Measurements from ENCODE around the gene WSCD2. TPM values are rescaled to one million over a fixed set of nuclear protein-coding genes. Genes with fewer than 3 reads are reported as not detected.
"Not testable (repeated sequence)": the region's sequence is repeated elsewhere in the genome, so short reads cannot be mapped to it uniquely, and the experiment has no call there.

WSCD2 gene
- polyA plus RNA-seq, 10 donors, result 1.4 to 4.2 (median 3.1) TPM

- no peak for DNase-seq
Observed at GRCh38 chr12:108194585-108194984, 65.5 kb downstream of the WSCD2 start.

DNA sequence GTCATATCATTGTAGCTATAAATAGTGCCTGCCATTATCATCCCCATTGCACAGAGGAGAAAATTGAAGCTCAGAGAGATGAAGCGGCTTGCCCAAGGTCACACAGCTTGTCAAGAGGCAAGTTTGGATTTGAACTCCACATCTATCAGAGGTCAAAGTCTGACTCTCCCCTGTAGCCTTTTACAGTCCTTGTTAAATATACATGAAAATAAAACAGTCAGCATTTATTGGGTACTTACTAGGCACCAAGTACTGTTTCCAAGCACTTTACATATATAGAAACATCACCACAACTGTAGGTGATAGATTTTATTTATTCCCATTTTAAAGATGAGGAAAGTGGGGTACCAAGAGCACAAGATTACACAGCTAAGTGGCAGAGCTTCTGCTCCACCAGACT is 67.2 kb downstream of the WSCD2 start:
- no peak for DNase-seq

- DNase-seq, result no peak
Observed at GRCh38 chr12:108196921-108197320, 67.8 kb downstream of the WSCD2 start.

DNA sequence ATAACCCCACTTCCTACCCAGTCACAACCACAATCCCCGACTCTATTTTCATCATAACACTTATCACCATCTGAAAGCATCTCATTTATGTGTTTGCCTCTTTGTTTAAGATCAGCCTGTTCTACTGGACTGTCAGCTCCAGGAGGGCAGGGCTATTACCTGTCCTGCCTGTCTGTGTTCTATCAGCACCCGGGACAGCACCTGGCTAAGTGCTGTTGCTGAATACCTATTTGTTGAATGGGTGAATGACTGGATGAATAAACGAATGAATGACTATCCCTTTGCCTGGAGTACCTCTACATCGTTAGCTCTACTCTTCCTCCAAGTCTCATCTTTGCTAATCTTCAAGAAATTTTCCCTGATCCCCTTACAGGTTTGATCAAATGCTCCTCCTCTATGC is 69.0 kb downstream of the WSCD2 start:
- no peak for DNase-seq

GRCh38 chr12:108199106-108199505 is 70.0 kb downstream of the WSCD2 start:
- DNase-seq, result no peak

GRCh38 chr12:108201808-108202207 is 72.7 kb downstream of the WSCD2 start:
- DNase-seq, result no peak

DNA sequence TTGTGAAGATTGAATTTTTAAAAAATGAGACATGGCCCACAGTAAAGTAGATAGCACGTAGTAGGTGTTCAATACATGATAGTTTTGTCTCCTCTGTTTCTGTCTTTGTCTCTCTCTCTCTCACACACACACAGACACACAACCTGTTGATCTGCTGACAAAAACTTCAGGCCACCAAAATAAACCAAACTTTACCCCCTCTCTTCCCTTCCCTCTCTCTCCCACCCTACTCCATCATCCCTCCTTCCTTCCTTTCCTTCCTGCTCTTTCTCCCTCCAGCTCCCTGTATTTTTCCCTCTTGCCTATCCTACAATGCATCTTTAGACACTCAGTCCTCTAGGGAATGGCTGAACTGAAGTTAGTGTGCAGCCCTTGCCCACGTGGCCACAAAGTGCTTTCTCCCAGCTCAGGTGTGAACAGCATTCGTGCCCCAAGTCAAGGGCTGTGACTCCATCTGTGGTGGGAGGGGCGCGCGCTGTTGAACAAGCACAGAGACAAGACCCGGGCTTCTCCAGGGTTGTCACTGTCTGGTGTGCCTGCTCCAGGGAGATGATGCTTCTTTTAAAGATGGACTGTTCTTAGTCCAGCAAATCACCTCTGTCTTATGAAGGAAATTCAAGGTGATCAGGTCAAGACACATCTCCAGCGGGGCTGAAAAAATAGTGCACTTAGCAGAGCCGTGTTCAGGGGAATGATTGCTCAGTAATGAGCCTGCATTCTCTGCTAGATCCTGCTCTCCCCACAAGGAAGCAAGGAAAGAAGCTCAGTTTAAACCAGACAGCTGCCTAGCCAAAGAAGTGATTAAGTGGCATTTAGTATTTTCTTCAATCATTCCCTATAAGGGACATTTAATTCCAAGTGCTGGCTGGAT is 75.3 kb downstream of the WSCD2 start:
- no peak for DNase-seq

GRCh38 chr12:108205864-108206263 is 76.8 kb downstream of the WSCD2 start:
- no peak for DNase-seq

DNA sequence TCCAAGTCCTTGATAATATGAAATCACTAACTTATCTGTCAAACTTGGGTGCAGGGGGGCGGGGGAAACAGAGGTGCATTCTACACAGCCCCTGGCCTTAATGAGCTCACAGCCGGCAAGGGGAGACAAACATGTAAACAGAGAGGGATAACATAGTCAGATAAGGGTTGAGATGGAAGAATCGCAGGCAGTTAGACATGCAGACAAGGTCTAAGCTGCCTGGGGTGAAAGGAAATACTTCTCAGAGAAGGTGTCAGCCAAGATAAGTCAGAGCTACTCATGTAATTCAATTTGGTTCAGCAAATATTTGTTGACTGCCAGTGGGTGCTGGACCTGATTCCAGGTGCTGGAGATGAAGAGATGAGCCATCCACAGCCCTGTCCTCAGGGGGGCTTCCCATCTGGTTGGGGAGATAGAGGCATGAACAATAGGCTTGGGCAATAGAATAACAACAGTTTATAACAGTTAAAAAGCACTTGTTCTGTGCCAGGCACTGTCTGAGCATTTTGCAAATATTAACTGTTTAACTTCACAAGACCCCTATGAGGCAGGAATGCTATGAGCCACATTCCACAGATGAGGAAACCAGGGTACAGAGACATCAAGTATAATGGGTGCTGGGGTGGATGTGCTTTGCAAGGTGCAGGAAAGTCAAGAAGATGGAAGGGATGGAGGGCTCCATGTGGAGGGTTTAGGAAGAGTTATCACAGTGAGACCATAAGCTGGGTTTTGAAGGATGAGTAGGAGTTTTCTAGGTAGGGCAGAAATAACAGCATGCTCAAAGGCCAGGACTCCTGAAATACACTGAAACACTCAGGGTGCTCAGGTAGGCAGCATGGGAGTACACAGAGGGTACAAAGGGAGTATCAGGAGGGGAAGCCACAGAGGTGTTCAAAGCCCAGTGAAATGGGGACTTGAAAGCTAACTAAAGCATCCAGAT is 79.0 kb downstream of the WSCD2 start:
- DNase-seq, result no peak

DNA sequence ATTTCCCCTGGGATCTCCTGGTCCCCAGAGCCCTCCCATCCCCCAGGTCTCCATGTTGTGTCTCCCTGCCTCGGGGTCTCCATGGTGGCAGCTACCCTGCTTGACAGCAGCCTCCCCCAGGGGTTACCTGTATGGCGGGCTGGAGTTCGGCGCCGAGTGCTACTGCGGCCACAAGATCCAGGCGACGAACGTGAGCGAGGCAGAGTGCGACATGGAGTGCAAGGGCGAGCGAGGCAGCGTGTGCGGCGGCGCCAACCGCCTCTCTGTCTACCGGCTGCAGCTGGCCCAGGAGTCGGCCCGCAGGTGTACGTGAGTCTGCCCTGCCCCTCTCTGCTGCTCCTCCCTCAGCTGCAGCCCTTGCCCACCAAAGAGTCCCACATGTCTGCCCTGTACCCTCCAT is 80.9 kb downstream of the WSCD2 start:
- DNase-seq, result no peak

DNA sequence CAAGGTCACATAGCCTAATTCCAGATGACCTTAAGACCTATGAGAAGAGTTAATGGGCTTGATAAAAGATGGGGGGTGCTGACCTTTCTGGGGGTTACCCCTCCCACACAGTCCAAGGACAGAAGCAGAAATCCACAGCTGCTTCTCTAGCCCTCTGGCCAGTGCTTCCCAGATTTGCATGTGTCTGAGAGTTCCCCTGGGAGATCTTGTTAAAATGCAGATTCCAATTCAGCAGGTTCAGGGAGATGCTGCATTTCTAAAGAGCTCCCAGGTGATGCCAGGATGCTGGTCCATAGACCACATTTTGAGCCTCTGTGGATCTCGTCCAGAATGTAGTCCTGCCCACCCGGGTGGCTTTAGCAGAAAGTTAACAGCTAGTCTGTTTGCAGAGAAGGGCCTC is 82.1 kb downstream of the WSCD2 start:
- no peak for DNase-seq

DNA sequence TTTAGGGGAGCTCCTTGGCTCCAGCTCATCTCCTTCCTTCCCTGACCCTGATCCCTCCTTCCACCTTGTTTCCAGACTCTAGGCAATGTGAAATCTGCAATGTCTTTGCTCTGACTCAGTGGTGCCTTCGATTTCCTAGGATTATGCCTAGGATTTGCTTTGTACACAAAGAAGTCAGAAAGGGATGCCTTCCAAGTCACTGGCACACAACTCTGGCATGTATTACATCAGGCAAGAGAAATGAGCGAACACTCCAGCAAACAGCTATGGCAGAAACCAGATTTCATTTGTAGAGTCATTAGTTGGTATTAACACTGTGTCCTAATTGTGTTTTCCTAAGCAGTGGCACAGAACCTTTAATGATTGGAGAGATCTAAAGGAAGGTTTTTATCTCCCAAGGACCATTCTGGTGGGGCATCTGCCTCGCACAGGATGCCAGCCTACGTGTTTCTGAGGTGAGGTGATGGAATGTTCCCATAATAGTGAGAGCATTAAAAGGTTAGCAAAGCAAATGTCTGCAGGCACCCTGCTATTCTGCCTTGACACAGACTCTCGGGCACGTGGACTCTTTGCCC is 84.9 kb downstream of the WSCD2 start:
- DNase-seq, result no peak

- DNase-seq, result peak in 2 of 3 donors; percentile 36 to 62
Observed at GRCh38 chr12:108214486-108214885, 85.4 kb downstream of the WSCD2 start.

DNA sequence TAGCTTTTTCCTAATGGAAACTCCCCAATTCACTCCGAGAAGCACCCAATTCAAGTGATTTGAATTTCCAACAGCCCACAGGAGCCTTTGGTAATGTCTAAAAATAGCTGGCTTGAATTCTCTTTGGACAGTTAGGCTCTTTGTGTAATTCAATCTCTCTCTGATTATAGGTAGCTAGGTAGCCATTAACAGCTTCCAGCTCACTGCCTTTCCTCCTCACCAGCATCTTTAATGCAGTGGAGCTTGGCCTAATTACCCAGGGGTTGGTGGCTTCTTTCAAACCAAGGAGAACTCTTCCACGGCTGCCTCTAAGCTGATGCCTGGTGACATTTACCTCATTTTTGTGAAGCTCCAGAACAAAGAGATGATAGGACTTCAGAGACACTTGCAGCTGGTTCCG is 86.4 kb downstream of the WSCD2 start:
- DNase-seq, result no peak

DNA sequence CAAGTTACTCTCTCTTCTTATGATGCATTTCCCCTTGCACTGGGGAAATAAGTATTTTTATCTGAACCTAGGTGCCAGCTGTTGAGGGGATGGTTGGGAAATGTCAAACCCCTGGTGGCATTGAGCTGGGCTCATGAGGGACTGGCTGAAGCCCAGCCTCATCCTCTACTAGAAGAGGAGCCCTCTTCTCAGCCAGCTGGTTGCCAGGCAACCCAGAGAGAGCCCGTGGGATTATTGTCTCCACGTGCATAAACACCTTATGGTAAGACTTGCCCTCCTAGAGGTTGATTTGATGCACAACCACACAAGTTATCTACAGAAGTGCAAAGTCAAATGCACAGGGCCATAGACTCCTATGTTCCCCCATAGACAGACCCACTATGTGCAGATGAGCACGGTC is 89.8 kb downstream of the WSCD2 start:
- no peak for DNase-seq

- DNase-seq, result not testable (repeated sequence)
Observed at GRCh38 chr12:108225101-108225500, 96.0 kb downstream of the WSCD2 start.

GRCh38 chr12:108226866-108227265 is 97.8 kb downstream of the WSCD2 start:
- DNase-seq, result no peak

DNA sequence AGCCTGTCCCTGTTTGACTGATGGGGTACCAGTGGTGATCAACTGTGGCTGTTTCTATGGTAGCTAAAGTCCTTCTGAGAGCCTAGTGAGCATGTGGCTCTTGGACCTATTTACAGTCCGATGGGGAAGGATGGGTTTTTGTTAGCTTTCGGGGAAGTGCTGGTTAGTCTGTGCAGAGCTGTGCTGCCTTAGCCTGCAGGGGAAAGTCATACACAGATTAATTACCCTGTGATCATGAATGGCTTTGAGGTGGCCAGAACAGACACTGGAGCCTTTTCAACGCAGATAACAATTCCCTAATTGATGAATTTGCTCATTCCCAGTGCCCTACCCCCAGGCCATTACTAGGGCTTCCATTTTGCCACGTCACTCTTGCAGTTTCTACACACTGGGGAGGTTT is 99.7 kb downstream of the WSCD2 start:
- DNase-seq, result no peak

- no peak for DNase-seq
Observed at GRCh38 chr12:108231109-108231905, 102.2 kb downstream of the WSCD2 start.

DNA sequence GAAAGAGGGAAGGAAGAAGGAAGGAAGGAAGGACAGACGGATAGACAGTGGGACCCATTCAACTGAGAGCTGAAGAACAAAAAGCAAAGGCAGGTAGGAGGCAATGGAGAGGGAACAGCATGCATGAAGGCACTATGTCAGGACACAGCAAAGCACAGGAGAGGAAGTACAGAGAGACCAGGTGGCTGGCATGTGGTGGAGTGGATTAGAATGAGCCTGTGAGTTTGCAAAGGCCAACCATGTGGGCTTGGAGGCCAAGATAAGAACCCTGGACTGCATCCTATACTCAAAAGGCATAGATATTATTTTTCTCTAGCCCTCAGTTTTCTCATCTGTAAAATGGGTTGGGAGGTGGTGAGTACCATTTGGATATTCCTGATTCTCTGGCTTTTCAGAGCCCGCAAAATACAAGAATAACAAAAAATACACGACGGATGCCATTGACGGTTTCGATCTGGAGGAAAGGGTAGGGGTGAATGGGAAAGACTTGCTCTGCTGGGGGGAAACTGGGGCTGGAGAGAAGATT is 102.9 kb downstream of the WSCD2 start:
- DNase-seq, result no peak

DNA sequence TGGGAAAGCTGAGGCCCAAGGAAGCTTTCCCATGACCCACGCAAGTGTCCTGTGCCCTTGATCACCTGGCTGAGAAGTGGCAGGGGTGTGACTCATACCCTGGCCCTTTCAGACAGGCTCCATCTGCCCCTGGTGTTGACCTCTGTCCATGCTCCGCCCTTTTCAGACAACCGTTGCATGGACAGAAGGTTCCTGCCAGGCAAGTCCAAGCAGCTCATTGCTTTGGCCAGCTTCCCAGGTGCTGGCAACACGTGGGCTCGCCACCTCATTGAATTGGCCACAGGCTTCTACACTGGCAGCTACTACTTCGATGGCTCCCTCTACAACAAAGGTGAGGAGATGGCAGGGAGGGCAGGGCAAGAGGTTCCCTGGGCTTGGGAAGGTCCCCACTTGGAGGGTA is 103.5 kb downstream of the WSCD2 start:
- no peak for DNase-seq

Data from muscle of back (tissue), 11 donors.